Measurements from ENCODE around the gene MTG2. TPM values are rescaled to one million over a fixed set of nuclear protein-coding genes. Genes with fewer than 3 reads are reported as not detected.

Gene MTG2
- polyA plus RNA-seq, 1 donor, result 30.9 TPM

GRCh38 chr20:62162765-62163484 lies 19.9 kb upstream of the MTG2 start:
- no CpG with 5 or more reads among the region's 38 CpGs for WGBS (ENCODE audit: insufficient coverage, low lambda C conversion rate)
- Histone ChIP-seq H3K4me1 (ENCODE audit: control insufficient read depth, insufficient read depth, low read length) (no peaks in the 10 kb centered on the region), H3K27ac (ENCODE audit: low read length) (no peak overlapping the region), H3K36me3 (ENCODE audit: control insufficient read depth, insufficient read depth, low read length) (peaks cover 68% of the 10 kb centered on the region), H3K4me3 (ENCODE audit: low read length) (no peak overlapping the region), H3K27me3 (ENCODE audit: control insufficient read depth, insufficient read depth, low read length) (no peaks in the 10 kb centered on the region), H3K9me3 (ENCODE audit: control insufficient read depth, low read depth, low read length) (no peaks in the 10 kb centered on the region)
- no peak for DNase-seq

- H3K4me3 ChIP-seq (ENCODE audit: low read length), result no peak overlapping the region
- H3K27me3 ChIP-seq (ENCODE audit: control insufficient read depth, insufficient read depth, low read length), result no peaks in the 10 kb centered on the region
- DNase-seq, result no peak
- no peaks in the 10 kb centered on the region for H3K4me1 ChIP-seq (ENCODE audit: control insufficient read depth, insufficient read depth, low read length)
- H3K9me3 ChIP-seq (ENCODE audit: control insufficient read depth, low read depth, low read length), result no peaks in the 10 kb centered on the region
- WGBS (ENCODE audit: insufficient coverage, low lambda C conversion rate), result no CpG with 5 or more reads among the region's 25 CpGs
- H3K36me3 ChIP-seq (ENCODE audit: control insufficient read depth, insufficient read depth, low read length), result peaks cover 74% of the 10 kb centered on the region
- no peak overlapping the region for H3K27ac ChIP-seq (ENCODE audit: low read length)
Observed at GRCh38 chr20:62163485-62163865, 19.4 kb upstream of the MTG2 start.

GRCh38 chr20:62163986-62164762 lies 18.7 kb upstream of the MTG2 start:
- Histone ChIP-seq H3K4me1 (ENCODE audit: control insufficient read depth, insufficient read depth, low read length) (no peaks in the 10 kb centered on the region), H3K27me3 (ENCODE audit: control insufficient read depth, insufficient read depth, low read length) (no peaks in the 10 kb centered on the region), H3K36me3 (ENCODE audit: control insufficient read depth, insufficient read depth, low read length) (peaks cover 76% of the 10 kb centered on the region), H3K9me3 (ENCODE audit: control insufficient read depth, low read depth, low read length) (no peaks in the 10 kb centered on the region), H3K4me3 (ENCODE audit: low read length) (no peak overlapping the region), H3K27ac (ENCODE audit: low read length) (no peak overlapping the region)
- no peak for DNase-seq
- WGBS (ENCODE audit: insufficient coverage, low lambda C conversion rate), result no CpG with 5 or more reads among the region's 29 CpGs

GRCh38 chr20:62164879-62165761 lies 17.7 kb upstream of the MTG2 start:
- Histone ChIP-seq H3K36me3 (ENCODE audit: control insufficient read depth, insufficient read depth, low read length) (peaks cover 73% of the 10 kb centered on the region), H3K27me3 (ENCODE audit: control insufficient read depth, insufficient read depth, low read length) (no peaks in the 10 kb centered on the region), H3K4me1 (ENCODE audit: control insufficient read depth, insufficient read depth, low read length) (no peaks in the 10 kb centered on the region), H3K4me3 (ENCODE audit: low read length) (no peak overlapping the region), H3K9me3 (ENCODE audit: control insufficient read depth, low read depth, low read length) (no peaks in the 10 kb centered on the region), H3K27ac (ENCODE audit: low read length) (no peak overlapping the region)
- DNase-seq, result no peak
- no CpG with 5 or more reads among the region's 41 CpGs for WGBS (ENCODE audit: insufficient coverage, low lambda C conversion rate)

GRCh38 chr20:62165762-62166399 lies 16.9 kb upstream of the MTG2 start:
- no peak for DNase-seq
- no peaks in the 10 kb centered on the region for H3K9me3 ChIP-seq (ENCODE audit: control insufficient read depth, low read depth, low read length)
- no peaks in the 10 kb centered on the region for H3K27me3 ChIP-seq (ENCODE audit: control insufficient read depth, insufficient read depth, low read length)
- H3K4me3 ChIP-seq (ENCODE audit: low read length), result no peak overlapping the region
- WGBS (ENCODE audit: insufficient coverage, low lambda C conversion rate), result no CpG with 5 or more reads among the region's 25 CpGs
- H3K27ac ChIP-seq (ENCODE audit: low read length), result no peak overlapping the region
- H3K36me3 ChIP-seq (ENCODE audit: control insufficient read depth, insufficient read depth, low read length), result peaks cover 67% of the 10 kb centered on the region
- no peaks in the 10 kb centered on the region for H3K4me1 ChIP-seq (ENCODE audit: control insufficient read depth, insufficient read depth, low read length)

- Histone ChIP-seq H3K27ac (ENCODE audit: low read length) (no peak overlapping the region), H3K4me3 (ENCODE audit: low read length) (no peak overlapping the region), H3K9me3 (ENCODE audit: control insufficient read depth, low read depth, low read length) (no peaks in the 10 kb centered on the region), H3K4me1 (ENCODE audit: control insufficient read depth, insufficient read depth, low read length) (no peaks in the 10 kb centered on the region), H3K36me3 (ENCODE audit: control insufficient read depth, insufficient read depth, low read length) (peaks cover 57% of the 10 kb centered on the region), H3K27me3 (ENCODE audit: control insufficient read depth, insufficient read depth, low read length) (no peaks in the 10 kb centered on the region)
- WGBS (ENCODE audit: insufficient coverage, low lambda C conversion rate), result no CpG with 5 or more reads among the region's 6 CpGs
- no peak for DNase-seq
Observed at GRCh38 chr20:62167474-62167873, 15.4 kb upstream of the MTG2 start.

GRCh38 chr20:62168061-62168460 lies 14.8 kb upstream of the MTG2 start:
- no peak for DNase-seq
- no peak overlapping the region for H3K4me3 ChIP-seq (ENCODE audit: low read length)
- no peaks in the 10 kb centered on the region for H3K4me1 ChIP-seq (ENCODE audit: control insufficient read depth, insufficient read depth, low read length)
- no peaks in the 10 kb centered on the region for H3K27me3 ChIP-seq (ENCODE audit: control insufficient read depth, insufficient read depth, low read length)
- H3K9me3 ChIP-seq (ENCODE audit: control insufficient read depth, low read depth, low read length), result no peaks in the 10 kb centered on the region
- no CpG with 5 or more reads among the region's 4 CpGs for WGBS (ENCODE audit: insufficient coverage, low lambda C conversion rate)
- peaks cover 57% of the 10 kb centered on the region for H3K36me3 ChIP-seq (ENCODE audit: control insufficient read depth, insufficient read depth, low read length)
- H3K27ac ChIP-seq (ENCODE audit: low read length), result no peak overlapping the region

- Histone ChIP-seq H3K36me3 (ENCODE audit: control insufficient read depth, insufficient read depth, low read length) (peaks cover 53% of the 10 kb centered on the region), H3K27ac (ENCODE audit: low read length) (no peak overlapping the region), H3K4me3 (ENCODE audit: low read length) (no peak overlapping the region), H3K9me3 (ENCODE audit: control insufficient read depth, low read depth, low read length) (no peaks in the 10 kb centered on the region), H3K27me3 (ENCODE audit: control insufficient read depth, insufficient read depth, low read length) (no peaks in the 10 kb centered on the region), H3K4me1 (ENCODE audit: control insufficient read depth, insufficient read depth, low read length) (no peaks in the 10 kb centered on the region)
- DNase-seq, result no peak
- no CpG with 5 or more reads among the region's 23 CpGs for WGBS (ENCODE audit: insufficient coverage, low lambda C conversion rate)
Observed at GRCh38 chr20:62168890-62169435, 13.9 kb upstream of the MTG2 start.

- H3K9me3 ChIP-seq (ENCODE audit: control insufficient read depth, low read depth, low read length), result no peaks in the 10 kb centered on the region
- no peaks in the 10 kb centered on the region for H3K4me1 ChIP-seq (ENCODE audit: control insufficient read depth, insufficient read depth, low read length)
- DNase-seq, result no peak
- peaks cover 51% of the 10 kb centered on the region for H3K36me3 ChIP-seq (ENCODE audit: control insufficient read depth, insufficient read depth, low read length)
- no peaks in the 10 kb centered on the region for H3K27me3 ChIP-seq (ENCODE audit: control insufficient read depth, insufficient read depth, low read length)
- H3K27ac ChIP-seq (ENCODE audit: low read length), result no peak overlapping the region
- no CpG with 5 or more reads among the region's 9 CpGs for WGBS (ENCODE audit: insufficient coverage, low lambda C conversion rate)
- H3K4me3 ChIP-seq (ENCODE audit: low read length), result no peak overlapping the region
Observed at GRCh38 chr20:62170536-62170935, 12.3 kb upstream of the MTG2 start.

- no peak overlapping the region for H3K27ac ChIP-seq (ENCODE audit: low read length)
- no CpG with 5 or more reads among the region's 8 CpGs for WGBS (ENCODE audit: insufficient coverage, low lambda C conversion rate)
- no peak for DNase-seq
Observed at GRCh38 chr20:62171245-62171644, 11.6 kb upstream of the MTG2 start.

More at GRCh38 chr20:62171245-62171644, 11.6 kb upstream of the MTG2 start:
- no peaks in the 10 kb centered on the region for H3K4me1 ChIP-seq (ENCODE audit: control insufficient read depth, insufficient read depth, low read length)
- H3K36me3 ChIP-seq (ENCODE audit: control insufficient read depth, insufficient read depth, low read length), result peaks cover 47% of the 10 kb centered on the region
- no peak overlapping the region for H3K4me3 ChIP-seq (ENCODE audit: low read length)
- H3K9me3 ChIP-seq (ENCODE audit: control insufficient read depth, low read depth, low read length), result no peaks in the 10 kb centered on the region
- no peaks in the 10 kb centered on the region for H3K27me3 ChIP-seq (ENCODE audit: control insufficient read depth, insufficient read depth, low read length)

Measured in large intestine (tissue), 3 donors.